Gastroesophageal sphincter (tissue), 4 donors: ENCODE data around the gene PNPLA1. TPM values are rescaled to one million over a fixed set of nuclear protein-coding genes. Genes with fewer than 3 reads are reported as not detected.
A peak's percentile ranks its signal among the peaks of the same experiment; 100 is the strongest.

Experiments
- ATAC-seq: fragments of 150-250 bp; one replicate; pipeline ENCODE4 v1.9.1; 2016; ENCODE audit warnings: mild to moderate bottlenecking, moderate library complexity
- H3K27ac ChIP-seq, 4 donors: fragments of 200-600 bp; sonication (generic) in 3 of 4; 1 replicate in 3 of 4; 2 replicates in 1 of 4; pipeline ENCODE4 v1.5.1; 2016 to 2019
- H3K27me3 ChIP-seq: fragments of 200-600 bp; sonication (generic); one replicate; pipeline ENCODE4 v1.5.1; 2019
- H3K36me3 ChIP-seq, 2 donors: fragments of 200-600 bp; sonication (generic); one replicate each; pipeline ENCODE4 v1.5.1; 2019; ENCODE audit warnings: control low read depth in 1 of 2
- H3K4me1 ChIP-seq, 3 donors: fragments of 200-600 bp; sonication (generic); 1 replicate in 2 of 3; 2 replicates in 1 of 3; pipeline ENCODE4 v1.5.1; 2016 to 2019; ENCODE audit warnings: control low read depth in 2 of 3
- H3K4me3 ChIP-seq, 2 donors: fragments of 200-600 bp; sonication (generic); one replicate each; pipeline ENCODE4 v1.5.1; 2019; ENCODE audit warnings: mild to moderate bottlenecking in 1 of 2, moderate library complexity in 1 of 2
- H3K9me3 ChIP-seq, 3 donors: fragments of 200-600 bp; sonication (generic); one replicate each; pipeline ENCODE4 v1.5.1; 2017 to 2019; ENCODE audit warnings: control low read depth in 2 of 3
- CTCF ChIP-seq, 4 experiments: fragments of 200-600 bp in 2 of 4; fragments of 450-650 bp in 2 of 4; sonication (generic) in 1 of 4; IDR thresholded peaks; one replicate each; pipeline ENCODE4 v1.5.1; 2017 to 2019; ENCODE audit warnings: antibody characterized with exemption in 4 of 4, mild to moderate bottlenecking in 2 of 4, moderate library complexity in 2 of 4
- EP300 ChIP-seq: sonication (generic); formaldehyde crosslinking; IDR thresholded peaks from one replicate; pipeline ENCODE4 v1.6.1; 2017; ENCODE audit warnings: antibody characterized with exemption, mild to moderate bottlenecking
- POLR2A ChIP-seq, 2 donors: fragments of 450-650 bp; IDR thresholded peaks; one replicate each; pipeline ENCODE4 v1.6.1; 2017; ENCODE audit warnings: antibody characterized with exemption in 2 of 2, mild to moderate bottlenecking in 2 of 2, moderate library complexity in 1 of 2
- POLR2AphosphoS5 ChIP-seq: sonication (generic); formaldehyde crosslinking; IDR thresholded peaks from one replicate; pipeline ENCODE4 v1.6.1; 2017; ENCODE audit warnings: antibody characterized with exemption
- WGBS, 2 donors: methylation state at CpG; one replicate each; pipeline ENCODE4 v1.1.5; 2018; ENCODE audit warnings: low coverage in 1 of 2; 5-methylcytosine and 5-hydroxymethylcytosine counted together
- total RNA-seq, 4 donors: library from RNA; depleted of rRNA; stranded (reverse); fragments of >200 nt; gene quantifications; one replicate each; pipeline ENCODE4 v1.1.0, GENCODE V29; 2016

The PNPLA1 gene
- total RNA-seq, 4 donors from 2014 or later, result not detected

GRCh38 chr6:36306375-36306774 is 36.5 kb downstream of the PNPLA1 start:
- Histone ChIP-seq H3K27me3 (peaks cover 10% of the 10 kb centered on the region), H3K4me3 (no peak overlapping the region), H3K4me1 (peaks cover 0 to 11% (median 0%) of the 10 kb centered on the region in 3 donors), H3K36me3 (no peaks in the 10 kb centered on the region), H3K9me3 (no peaks in the 10 kb centered on the region), H3K27ac (no peak overlapping the region)
- ATAC-seq, result no peak
- 88 to 90% methylated on average over 2 to 7 of the region's 7 CpGs for WGBS, 2 donors
- TF ChIP-seq POLR2A (IDR thresholded peaks at IDR 0.05), result no peak
- TF ChIP-seq CTCF (IDR thresholded peaks at IDR 0.05), result no peak
- no peak for TF ChIP-seq POLR2AphosphoS5
- no peak for TF ChIP-seq EP300

- ATAC-seq, result no peak
- 95 to 97% methylated on average over 4 to 5 of the region's 5 CpGs for whole genome bisulfite sequencing, 2 donors
Measured at GRCh38 chr6:36308514-36308913, 38.7 kb downstream of the PNPLA1 start.

GRCh38 chr6:36309203-36309602 is 39.3 kb downstream of the PNPLA1 start:
- no peak for ATAC-seq
- no peak overlapping the region for H3K27ac ChIP-seq
- no peaks in the 10 kb centered on the region for H3K36me3 ChIP-seq
- TF ChIP-seq CTCF (IDR thresholded peaks at IDR 0.05), result no peak
- TF ChIP-seq EP300, result no peak
- TF ChIP-seq POLR2AphosphoS5, result no peak
- TF ChIP-seq POLR2A (IDR thresholded peaks at IDR 0.05), result no peak
- H3K27me3 ChIP-seq, result no peaks in the 10 kb centered on the region
- no peak overlapping the region for H3K4me3 ChIP-seq
- 31% methylated on average over 2 of the region's 7 CpGs; no CpG with 5 or more reads in 1 of the 2 donors for WGBS, 2 donors
- H3K4me1 ChIP-seq, result peaks cover 0 to 6% (median 0%) of the 10 kb centered on the region in 3 donors
- no peaks in the 10 kb centered on the region for H3K9me3 ChIP-seq

More at GRCh38 chr6:36308514-36308913, 38.7 kb downstream of the PNPLA1 start:
- Histone ChIP-seq H3K4me1 (peaks cover 0 to 6% (median 0%) of the 10 kb centered on the region in 3 donors), H3K27me3 (no peaks in the 10 kb centered on the region), H3K27ac (no peak overlapping the region), H3K4me3 (no peak overlapping the region), H3K36me3 (no peaks in the 10 kb centered on the region), H3K9me3 (no peaks in the 10 kb centered on the region)
- TF ChIP-seq CTCF (IDR thresholded peaks at IDR 0.05), result no peak
- no peak for TF ChIP-seq POLR2AphosphoS5
- no peak for TF ChIP-seq EP300

GRCh38 chr6:36309900-36310299 is 40.0 kb downstream of the PNPLA1 start:
- ATAC-seq, result no peak
- TF ChIP-seq CTCF (IDR thresholded peaks at IDR 0.05) (no peak), POLR2AphosphoS5 (no peak), EP300 (no peak), POLR2A (IDR thresholded peaks at IDR 0.05) (no peak)

GRCh38 chr6:36312854-36313648 is 43.2 kb downstream of the PNPLA1 start:
- ATAC-seq, result peak; percentile 14
- TF ChIP-seq POLR2AphosphoS5, result no peak
- TF ChIP-seq POLR2A (IDR thresholded peaks at IDR 0.05), result no peak
- TF ChIP-seq CTCF (IDR thresholded peaks at IDR 0.05), result no peak
- TF ChIP-seq EP300, result no peak
- H3K27ac ChIP-seq, result no peak overlapping the region

More at GRCh38 chr6:36309900-36310299, 40.0 kb downstream of the PNPLA1 start:
- Histone ChIP-seq H3K9me3 (no peaks in the 10 kb centered on the region), H3K4me1 (peaks cover 0 to 6% (median 0%) of the 10 kb centered on the region in 3 donors), H3K27me3 (no peaks in the 10 kb centered on the region), H3K27ac (no peak overlapping the region), H3K4me3 (no peak overlapping the region), H3K36me3 (no peaks in the 10 kb centered on the region)
- WGBS, 2 donors, result no CpG with 5 or more reads among the region's 2 CpGs

More at GRCh38 chr6:36312854-36313648, 43.2 kb downstream of the PNPLA1 start:
- Histone ChIP-seq H3K9me3 (no peaks in the 10 kb centered on the region), H3K4me1 (peaks cover 0 to 6% (median 0%) of the 10 kb centered on the region in 3 donors), H3K27me3 (no peaks in the 10 kb centered on the region), H3K4me3 (no peak overlapping the region), H3K36me3 (no peaks in the 10 kb centered on the region)
- 73% methylated on average over 2 of the region's 8 CpGs; no CpG with 5 or more reads in 1 of the 2 donors for WGBS, 2 donors
